GM21576 (cell line): ENCODE measurements around the gene RPL28.
"Not testable (repeated sequence)": the region's sequence is repeated elsewhere in the genome, so short reads cannot be mapped to it uniquely, and the experiment has no call there.

ENCODE experiments used
- ATAC-seq: cut with Tn5 transposase; IDR thresholded peaks from one replicate; pipeline ENCODE4 v1.9.1; 2021; ENCODE audit warnings: mild to moderate bottlenecking, moderate library complexity; ENCODE audit not compliant: unreplicated experiment

The RPL28 gene

DNA sequence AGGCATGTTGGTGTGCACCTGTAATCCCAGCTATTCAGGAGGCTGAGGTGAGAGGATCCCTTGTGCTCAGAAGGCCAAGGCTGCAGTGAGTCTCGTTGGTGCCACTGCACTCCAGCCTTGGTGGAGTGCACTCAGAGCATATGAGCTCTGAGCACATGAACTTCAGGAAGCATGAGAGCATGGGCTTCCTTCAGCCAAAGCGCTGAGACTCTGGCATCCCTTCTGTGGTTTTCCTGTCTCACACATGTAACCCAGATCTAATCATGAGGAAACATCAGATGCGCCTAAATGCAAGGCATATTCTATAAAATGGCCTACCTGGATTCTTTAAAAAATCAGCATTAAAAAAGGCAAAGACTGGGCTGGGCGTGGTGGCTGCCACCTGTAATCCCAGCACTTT, 35.5 kb downstream of the RPL28 start:
- ATAC-seq = not testable (repeated sequence)

DNA sequence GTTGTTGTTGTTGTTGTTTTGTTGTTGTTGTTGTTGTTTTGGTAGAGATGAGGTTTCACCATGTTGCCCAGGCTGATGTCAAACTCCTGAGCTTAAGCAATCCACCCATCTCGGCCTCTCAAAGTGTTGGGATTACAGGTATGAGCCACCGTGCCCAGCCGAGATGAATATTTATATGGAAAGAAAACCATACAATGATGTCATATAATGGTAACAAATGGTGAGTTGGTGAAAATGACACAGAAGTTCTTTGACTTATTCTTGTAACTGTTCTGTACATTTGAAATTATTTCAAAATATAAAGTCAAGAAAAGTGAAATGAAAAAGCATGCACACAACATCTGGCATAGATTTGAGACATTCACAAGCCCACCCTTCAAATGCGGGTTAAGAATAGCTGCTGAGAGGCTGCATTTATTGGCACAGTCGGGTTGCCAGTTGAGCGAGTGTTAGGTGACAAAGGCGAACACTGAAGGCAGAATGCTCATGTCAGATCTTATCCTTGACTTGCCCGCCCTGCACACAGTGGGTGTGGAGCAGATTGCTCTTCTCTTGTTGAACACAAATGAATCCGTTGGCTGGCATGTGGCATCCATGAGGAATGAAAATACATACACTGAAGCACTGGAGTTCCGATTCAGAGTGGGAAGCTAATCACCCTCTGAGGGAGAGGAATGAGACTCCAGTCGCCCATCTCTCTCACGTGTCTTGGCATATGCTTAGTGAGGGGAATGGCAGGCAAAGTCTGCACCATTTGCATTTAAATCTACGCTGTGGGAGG, 37.7 kb downstream of the RPL28 start:
- ATAC-seq = no peak

DNA sequence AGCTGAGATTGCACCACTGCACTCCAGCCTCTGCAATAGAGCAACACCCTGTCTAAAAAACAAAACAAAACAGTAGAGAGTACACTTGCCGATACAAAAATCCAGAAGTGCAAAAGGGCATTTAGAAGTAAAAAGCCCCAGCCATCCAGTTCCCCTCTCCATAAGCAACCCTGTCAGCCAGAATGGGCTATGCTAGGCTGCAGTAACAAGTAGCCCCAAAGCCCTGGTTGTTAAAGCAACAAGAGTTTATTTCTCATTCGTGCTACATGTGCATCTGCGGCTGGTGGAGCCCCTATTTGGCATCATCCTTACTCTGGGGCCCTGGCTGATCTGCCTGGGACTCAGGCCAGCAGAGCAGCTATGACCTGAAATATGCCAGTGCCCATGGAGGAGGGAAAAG, 38.8 kb downstream of the RPL28 start:
- ATAC-seq = no peak

DNA sequence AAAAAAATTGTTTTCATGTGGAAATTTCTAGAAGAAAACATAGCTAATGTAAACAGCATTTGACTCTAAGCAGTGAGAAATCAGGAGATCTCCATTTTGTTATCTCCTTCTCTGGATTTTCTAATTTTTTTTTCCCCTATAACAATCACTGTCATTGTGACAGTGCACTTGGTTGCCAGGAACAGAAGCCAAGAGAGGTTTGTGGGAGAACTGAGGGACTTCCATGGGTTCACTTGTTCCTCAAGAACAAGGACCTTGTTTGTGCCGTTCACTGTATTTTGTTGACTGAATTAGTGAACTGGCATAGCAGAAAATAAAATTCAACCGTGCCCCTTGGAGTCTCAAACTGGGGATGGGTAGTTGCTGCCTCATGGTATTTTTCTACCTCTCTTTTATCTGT, 40.3 kb downstream of the RPL28 start:
- no peak for ATAC-seq

DNA sequence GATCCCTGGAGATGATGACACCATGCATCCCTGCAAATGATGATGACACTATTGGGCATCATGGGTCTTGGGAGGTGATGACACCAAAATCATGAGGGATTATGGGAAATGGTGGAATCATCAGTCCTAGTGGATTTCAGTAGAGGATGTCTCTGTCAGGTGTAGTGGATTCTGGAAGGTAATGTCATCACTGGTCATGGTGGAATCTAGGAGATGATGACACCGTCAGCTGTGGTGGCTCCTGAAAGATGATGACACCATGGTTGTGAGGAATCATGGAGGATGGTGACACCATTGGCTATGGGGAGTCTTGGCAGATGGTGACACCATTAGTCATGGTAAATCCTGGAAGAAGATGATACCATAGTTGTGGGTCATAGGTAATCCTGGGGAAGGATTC, 45.5 kb downstream of the RPL28 start:
- no peak for ATAC-seq

DNA sequence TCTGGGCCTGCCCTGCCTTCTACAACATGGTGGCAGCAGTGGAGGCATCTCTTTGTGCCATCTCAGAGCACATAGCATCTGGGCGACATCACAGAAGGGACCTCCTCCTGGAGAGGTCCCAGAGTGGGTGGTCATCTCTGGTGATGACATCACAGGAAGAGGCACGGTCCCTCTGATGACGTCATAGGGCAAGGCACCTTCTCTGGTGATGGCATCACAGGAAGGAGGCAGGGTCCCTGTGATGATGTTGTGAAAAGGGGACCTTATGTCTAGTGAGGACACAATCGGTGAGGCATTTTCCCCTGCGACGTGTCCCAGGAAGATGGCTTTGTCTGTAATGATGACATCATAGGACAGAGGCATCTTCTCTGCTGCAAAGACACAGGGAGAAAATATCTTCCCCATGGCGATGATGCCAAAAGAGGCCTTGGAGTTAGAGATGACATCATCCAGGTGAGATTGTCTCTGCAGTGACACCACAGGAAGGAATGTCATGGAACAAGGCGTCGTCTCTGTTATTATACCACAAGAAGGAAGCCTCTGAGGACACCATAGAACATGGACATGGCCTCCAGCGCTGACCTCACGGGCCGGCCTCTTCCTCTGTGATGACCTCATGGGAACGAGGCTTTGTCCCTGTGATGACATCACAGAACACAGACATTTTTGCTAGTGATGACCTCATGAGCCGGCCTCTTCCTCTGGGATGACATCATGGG, 46.7 kb downstream of the RPL28 start:
- ATAC-seq = no peak

DNA sequence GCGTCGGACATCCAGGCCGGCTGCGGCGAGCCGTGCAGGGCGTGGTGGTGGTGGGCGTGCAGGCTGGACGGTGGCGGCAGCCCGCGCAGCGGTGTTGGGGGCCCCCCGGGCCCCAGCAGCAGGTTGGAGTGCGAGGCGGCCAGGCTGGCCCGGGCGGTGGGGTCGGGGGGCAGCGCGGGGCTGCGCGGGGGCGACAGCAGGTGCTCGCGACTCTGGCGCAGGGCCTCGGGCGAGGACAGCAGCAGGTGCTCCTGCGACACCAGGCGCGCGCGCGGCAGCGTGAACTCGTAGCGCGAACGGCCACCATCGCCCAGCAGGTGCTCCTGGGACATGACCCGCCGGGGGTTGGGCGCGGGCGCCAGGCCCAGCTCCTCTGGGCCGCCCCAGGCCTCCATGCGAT, 47.6 kb downstream of the RPL28 start:
- ATAC-seq = no peak

DNA sequence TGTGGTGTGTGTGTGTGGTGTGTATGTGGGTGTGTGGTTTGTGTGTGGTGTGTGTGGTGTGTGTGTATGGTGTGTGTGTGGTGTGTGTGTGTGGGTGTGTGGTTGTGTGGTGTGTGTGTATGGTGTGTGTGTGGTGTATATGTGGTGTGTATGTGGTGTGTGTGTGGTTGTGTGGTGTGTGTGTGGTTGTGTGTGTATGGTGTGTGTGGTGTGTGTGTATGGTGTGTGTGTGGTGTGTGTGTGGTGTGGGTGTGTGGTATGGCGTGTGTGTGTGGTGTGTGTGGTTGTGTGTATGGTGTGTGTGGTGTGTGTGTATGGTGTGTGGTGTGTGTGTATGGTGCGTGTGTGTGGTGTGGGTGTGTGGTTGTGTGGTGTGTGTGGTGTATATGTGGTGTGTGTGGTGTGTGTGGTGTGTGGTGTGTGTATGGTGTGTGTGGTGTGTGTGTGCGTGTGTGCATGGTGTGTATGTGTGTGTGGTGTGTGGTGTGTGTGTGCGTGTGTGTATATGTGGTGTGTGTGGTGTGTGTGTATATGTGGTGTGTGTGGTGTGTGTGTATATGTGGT, 48.7 kb downstream of the RPL28 start:
- no peak for ATAC-seq

DNA sequence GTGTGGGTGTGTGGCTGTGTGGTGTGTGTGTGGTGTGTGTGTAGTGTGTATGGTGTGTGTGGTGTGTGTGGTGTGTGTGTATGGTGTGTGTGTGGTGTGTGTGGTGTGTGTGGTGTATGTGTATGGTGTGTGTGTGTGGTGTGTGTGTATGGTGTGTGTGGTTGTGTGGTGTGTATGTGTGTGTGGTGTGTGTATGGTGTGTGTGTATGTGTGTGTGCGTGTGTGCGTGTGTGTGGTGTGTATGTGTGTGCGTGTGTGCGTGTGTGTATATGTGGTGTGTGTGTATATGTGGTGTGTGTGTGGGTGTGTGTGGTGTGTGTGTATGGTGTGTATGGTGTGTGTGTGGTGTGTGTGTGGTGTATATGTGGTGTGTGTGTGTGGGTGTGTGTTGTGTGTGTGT, 49.3 kb downstream of the RPL28 start:
- ATAC-seq = no peak

DNA sequence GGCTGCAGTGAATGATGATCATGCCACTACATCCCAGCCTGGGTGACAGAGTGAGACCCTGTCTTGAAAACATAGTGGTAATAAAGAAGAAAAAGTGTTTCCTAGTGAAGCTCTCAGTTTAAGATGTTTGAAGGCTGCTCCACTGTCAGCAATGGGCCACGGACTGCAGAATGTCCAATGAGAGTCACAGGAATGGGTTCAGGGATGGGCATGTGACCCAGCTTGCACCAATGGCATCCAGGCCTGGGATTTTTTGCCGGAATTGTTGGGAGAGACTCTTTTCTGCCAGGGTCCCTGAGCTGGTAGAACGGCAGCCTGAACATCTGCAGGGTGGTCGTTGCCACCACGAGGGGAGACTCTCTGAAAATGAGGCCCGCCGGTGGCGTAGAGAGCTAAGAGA, 51.1 kb downstream of the RPL28 start:
- no peak for ATAC-seq

DNA sequence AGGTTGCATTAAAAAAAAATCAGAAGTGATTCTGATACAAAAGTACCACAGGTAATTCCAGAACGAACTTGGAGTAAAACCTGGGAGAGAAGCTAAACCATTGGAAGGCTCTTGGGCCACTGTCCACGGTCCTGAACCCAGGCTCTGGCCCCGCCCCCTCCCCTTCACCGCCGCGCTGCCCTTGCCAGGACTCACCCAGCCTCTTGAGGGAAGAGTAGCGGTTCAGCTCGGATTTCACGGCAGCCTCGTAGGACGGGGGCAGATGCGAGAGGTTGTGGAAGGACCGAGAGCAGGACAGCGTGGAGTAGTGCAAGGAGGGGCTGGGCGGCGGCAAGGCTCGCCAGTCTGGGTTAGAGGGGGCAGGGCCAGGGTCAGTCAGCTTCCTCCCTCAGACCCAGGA, 51.7 kb downstream of the RPL28 start:
- ATAC-seq = no peak

DNA sequence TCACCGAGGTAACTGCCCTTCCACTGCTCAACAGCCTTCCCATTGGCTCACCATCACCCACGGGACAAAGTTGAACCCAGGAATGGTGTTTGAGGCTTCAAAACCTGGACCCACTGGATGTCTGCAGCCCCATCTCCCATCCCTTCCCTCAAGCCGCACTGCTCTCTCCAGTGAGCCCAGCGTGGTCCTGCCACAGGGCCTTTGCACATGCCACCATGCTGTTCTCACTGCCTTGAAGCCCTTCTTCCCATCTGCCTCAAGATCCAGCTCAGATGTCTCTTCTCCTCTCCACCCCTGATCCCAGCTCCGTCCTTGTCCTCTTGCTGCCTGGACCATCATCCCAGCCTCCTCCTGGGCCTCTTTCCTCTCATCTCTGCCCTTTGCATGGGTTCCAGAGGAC, 53.3 kb downstream of the RPL28 start:
- ATAC-seq = no peak

DNA sequence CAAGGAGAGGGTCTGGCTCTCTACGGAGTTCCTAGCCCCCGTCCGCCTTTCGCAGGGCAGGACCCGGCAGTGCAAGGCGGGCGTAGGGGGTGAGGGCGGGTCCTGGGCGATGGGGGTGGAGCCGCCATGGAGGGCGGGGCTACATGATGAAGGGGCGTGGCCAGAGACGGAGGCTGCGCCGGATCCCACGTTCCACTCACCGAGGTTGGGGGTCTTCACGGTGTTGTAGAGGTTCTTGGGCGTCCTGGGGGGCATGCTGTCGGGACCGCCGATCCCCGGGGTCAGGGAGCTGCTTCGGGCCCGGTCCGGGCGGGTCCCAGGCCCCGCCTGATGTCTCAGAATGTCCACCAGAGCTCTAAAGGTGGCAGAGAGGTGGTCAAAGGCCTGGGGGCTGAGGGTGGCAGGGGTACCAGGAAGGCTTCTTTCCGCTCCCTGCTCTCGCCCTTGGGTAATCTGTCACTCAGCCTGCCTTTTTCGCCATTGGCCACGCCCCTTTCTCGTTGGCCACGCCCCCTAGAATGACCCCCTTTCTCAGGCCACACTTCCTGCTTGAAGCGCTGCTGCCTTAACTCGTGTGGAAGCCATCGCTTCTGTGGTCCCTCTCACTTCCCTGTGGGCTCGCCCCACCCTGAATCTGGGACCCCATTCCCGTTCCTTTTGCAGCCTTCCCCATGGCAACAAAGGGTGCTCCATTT, 54.8 kb downstream of the RPL28 start:
- ATAC-seq = no peak

DNA sequence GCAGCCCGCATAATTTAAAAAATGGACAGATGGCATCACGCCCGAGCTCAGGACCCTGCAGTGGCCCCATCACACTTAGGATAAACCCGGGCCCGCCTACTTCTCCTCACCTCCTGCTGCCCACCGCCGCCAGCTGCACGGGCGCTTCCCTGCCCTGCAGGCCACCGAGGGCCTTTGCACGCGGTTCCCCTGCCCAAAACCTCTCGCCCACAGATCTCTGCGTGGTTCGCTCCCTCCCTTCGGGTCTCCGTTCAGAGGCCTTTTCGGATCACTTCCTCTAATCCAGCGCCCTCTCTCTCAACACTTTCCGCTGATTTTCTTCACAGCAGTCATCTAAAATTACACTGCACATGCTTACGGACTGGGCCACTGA, 55.6 kb downstream of the RPL28 start:
- ATAC-seq = no peak

DNA sequence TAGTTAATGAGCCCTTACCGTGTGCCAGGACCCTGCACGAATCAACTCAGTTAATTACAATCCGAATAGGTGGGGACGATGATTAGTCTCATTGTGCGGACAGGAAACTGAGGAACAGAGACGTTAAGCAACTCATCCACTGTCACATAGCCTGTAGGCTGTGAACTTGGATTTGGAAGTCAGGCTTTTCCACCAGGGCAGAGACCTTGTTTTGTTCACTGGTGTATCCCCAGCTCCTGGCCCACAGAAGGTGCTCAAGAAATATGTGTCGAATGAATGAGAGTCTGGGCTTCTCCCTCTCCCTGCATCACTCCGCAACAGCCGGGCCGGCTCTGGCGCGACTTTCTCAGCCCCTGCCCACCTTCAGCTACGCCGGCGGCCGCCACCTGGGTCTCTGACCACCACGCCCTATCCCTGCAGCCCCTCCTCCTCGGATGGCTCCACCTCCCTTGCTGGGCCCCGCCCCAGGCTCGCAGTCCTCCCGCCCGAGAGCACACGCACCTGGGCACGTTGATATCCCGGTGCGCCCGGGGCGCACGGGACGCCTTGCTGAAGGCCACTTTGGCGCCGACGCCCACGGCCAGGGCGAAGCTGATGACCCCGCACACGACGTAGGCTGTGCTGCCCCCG, 56.1 kb downstream of the RPL28 start:
- ATAC-seq = no peak

DNA sequence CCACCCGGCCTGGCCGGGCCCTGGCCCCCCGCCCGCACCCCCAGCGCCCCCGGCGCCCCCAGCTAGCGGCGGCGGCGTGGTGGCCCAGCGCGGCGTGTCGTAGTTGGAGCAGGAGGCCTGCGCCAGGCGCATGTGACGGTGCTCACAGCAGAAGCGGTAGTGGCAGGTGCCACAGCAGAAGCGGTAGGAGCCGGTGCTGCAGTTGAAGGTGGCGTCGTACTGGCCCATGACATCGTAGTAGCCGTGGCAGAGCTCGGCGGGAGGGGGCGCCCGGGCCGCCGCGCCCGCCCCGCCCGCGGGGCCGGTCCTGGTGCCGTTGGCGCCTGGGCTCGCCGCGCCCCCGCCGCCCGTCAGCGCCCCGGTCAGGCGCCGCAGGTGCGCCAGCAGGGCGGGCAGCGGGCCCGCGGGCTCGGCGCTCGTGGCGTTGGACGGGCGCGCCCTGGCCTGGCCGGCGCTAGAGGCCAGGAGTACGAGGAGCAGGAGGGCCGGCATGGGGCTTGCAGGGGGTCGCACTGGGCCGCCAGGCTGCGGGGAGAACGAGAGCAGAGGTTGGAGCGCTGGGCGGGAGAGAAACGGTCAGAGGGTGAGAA, 56.7 kb downstream of the RPL28 start:
- no peak for ATAC-seq

DNA sequence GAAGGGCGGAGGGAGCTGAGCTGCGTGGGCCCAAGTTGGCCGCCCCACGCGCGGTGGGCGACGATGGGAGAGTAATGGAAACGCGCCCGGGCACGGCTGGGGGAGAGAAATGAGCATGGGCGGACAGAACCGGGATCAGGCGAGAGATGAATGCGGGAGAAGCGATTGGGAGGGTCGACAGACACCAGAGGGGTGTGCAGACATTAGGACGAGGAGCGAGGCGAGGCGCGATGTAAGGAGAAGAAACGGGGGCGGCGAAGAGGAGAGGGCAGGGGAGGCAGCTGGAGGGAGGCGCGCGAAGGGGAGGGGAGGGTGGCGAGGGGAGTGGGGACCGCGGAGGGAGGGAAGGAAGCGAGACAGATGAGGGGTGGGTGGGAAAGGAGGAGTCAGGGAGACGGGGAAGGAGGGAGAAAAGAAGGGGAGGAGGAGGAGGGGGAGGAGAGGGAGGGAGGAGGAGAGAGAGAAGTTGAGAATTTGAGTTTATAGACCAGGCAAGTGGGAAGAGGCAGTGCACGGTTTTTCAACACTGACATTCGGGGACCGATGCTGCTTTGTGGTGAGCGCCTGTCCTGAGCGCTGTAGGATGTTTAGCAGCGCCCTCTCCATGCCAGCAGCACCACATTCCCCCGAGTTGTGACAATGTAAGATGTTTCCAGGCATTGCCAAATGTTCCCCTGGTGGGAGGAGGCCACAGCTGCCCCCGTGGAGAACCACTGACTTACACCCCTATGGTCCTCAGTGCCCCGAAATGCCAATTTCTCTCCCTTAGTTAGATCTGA, 57.5 kb downstream of the RPL28 start, which contains the start of gene SHISA7:
SHISA7 (minus strand) TSS at position 256 of the 779 bp plus-strand sequence. CDS start 437 bp downstream, outside the sequence.
- ATAC-seq = no peak

DNA sequence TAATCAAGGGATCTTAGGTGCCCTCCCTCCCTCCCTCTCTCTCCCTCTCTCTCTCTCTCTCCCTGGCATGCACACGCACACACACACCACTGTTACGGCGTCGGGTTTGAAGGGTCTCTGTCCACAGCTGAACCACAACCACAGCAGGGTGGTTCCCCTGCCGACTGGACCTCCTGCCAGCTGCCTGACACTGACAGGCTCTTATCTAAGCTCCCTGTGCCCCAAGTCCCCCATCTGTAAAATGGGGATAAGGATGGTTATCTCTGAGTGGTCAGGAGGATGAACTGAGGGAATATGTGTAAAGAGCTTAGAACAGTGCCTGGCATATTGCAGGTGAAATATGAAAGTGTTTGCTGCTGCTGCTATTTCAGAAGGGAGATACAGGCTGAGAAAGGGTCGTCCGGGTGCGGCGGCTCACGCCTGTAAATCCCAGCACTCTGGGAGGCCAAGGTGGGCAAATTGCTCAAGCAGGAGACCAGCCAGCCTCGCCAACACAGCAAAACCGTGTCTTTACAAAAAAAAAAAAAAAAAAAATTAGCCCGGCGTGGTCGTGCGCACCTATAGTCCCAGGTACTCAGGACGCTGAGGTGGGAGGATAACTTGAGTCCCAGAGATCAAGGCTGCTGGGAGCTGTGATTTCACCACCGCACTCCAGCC, 58.2 kb downstream of the RPL28 start:
- ATAC-seq = no peak

DNA sequence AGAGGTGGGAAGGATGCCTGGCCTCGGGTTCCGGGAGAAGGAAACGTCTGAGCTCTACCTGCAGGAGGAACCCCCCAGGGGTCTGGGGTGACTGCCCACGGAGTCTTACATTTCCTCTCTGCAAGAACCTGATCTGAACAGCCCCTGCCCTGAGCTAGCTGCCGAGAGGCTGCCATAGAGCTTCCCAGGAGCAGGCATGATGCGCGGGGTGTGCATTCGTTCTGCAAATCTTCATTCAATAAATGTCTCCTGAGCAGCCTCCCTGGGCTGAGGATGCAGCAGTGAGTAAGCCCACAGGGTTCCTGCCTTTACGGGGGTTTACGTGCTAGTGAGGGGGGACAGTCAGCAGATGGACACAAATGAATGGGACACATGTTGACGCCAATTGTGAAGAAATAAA, 58.9 kb downstream of the RPL28 start:
- ATAC-seq = no peak
